GM06990 (cell line): ENCODE data around the gene APBB2.
A peak's percentile ranks its signal among the peaks of the same experiment; 100 is the strongest.

Source experiments
- DNase-seq: peaks from one replicate; pipeline ENCODE4 v3.0.0-alpha.2; 2011; ENCODE audit not compliant: insufficient read length; ENCODE audit errors: extremely low read depth
- H3K27me3 ChIP-seq: replicated peaks from 2 replicates; pipeline ENCODE4 v1.6.0; 2011; ENCODE audit warnings: low read length; ENCODE audit not compliant: control insufficient read depth, insufficient read depth
- H3K36me3 ChIP-seq: 2 replicates; pipeline ENCODE4 v1.5.1; 2011; ENCODE audit warnings: low read length; ENCODE audit not compliant: control insufficient read depth, insufficient read depth
- H3K4me3 ChIP-seq: replicated peaks from 2 replicates; pipeline ENCODE4 v1.5.1; 2011; ENCODE audit warnings: low read depth, mild to moderate bottlenecking, control low read depth, low read length
- TF ChIP-seq, protein P1 (sequence below): IDR thresholded peaks from 2 replicates; pipeline ENCODE4 v1.5.1; 2011; ENCODE audit warnings: low read length, control low read depth, mild to moderate bottlenecking, inconsistent platforms; ENCODE audit not compliant: insufficient read depth, poor library complexity, severe bottlenecking

The APBB2 gene

DNA sequence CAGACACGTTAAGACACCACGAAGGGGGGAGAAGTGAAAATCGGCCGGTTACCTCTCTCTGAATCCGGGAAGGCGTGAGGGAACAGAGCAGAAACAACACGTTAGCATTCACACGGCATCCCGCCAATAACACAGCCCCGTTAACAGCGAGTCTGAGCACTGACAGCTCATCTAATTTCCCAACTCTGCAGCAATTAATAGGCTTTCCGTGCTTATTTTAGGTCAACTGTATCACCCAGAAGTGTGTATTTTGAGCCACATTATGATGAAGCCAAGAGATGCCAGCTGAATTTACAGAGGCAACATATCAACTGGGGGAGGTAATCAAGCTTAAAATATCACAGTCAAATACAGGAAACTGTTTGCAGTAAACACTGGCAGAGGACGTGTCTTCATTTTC is 372.0 kb downstream of the APBB2 start:
- DNase-seq: no peak

DNA sequence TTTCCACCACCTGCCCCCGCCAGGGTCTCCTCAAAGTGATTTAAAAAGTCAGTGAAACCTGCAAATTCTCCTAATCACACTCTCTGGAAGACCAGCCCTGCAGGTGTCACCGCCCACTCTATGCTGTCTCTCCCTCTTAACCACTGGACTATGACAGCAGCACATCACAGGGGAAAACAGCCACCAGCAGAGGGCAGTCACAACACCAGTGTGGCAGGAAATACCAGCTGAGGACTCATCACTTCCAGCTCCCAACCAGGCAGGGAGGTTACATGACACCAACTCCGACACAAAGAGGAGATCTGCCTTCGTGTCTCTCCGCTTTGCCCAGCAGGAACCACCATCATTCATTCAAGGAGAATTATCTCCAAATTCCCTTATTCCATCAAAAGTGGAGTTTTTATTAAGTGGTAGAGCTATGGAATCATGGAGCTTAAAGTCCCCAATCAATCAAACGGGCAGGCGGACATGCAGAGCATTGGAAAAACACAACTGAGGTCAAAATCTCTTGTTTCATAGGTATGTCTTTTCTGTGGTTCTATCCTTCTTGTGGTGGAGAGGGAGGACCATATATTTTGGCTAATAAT is 373.3 kb downstream of the APBB2 start:
- DNase-seq: peak; percentile 56
- no peaks in the 10 kb centered on the region for H3K36me3 ChIP-seq
- H3K4me3 ChIP-seq: no peak overlapping the region
- TF ChIP-seq, protein P1, sequence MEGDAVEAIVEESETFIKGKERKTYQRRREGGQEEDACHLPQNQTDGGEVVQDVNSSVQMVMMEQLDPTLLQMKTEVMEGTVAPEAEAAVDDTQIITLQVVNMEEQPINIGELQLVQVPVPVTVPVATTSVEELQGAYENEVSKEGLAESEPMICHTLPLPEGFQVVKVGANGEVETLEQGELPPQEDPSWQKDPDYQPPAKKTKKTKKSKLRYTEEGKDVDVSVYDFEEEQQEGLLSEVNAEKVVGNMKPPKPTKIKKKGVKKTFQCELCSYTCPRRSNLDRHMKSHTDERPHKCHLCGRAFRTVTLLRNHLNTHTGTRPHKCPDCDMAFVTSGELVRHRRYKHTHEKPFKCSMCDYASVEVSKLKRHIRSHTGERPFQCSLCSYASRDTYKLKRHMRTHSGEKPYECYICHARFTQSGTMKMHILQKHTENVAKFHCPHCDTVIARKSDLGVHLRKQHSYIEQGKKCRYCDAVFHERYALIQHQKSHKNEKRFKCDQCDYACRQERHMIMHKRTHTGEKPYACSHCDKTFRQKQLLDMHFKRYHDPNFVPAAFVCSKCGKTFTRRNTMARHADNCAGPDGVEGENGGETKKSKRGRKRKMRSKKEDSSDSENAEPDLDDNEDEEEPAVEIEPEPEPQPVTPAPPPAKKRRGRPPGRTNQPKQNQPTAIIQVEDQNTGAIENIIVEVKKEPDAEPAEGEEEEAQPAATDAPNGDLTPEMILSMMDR: peak; percentile 89
- no peaks in the 10 kb centered on the region for H3K27me3 ChIP-seq

More for the DNA sequence above, 372.0 kb downstream of the APBB2 start:
- H3K36me3 ChIP-seq: no peaks in the 10 kb centered on the region
- no peaks in the 10 kb centered on the region for H3K27me3 ChIP-seq
- TF ChIP-seq, protein P1: no peak
- no peak overlapping the region for H3K4me3 ChIP-seq

DNA sequence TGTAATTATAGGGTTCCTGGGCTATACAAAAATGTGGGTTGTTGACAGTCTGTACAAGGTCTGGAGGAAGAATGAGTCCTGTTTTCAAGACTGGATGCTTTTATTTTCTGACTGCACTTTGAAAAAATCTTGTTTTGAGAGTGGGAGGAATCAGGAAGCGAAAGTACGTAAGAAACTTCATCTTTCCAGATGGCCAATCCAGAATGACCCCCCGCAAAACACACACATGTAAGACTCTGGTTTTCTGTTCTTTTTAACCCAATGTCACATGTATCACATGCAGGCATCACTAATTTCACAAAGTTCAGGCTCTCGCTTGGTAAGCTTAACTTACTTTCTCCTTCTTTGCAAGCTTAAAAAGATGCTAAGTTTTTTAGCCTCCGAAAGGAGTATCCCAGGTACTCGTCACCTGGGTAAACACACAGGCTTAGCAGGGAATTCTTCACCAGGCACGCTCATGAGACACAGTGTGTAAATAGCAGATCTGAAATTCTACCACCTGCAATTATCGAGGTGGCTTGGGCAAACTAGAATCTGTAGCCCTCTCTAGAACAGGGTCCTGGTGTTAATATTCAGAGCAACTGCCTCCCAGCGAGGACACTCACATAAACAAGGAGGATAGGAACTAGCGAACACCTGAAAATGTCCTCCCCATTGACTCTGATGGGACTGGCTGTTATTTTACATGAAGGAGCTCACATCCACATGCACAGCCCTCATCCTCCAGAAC is 373.9 kb downstream of the APBB2 start:
- no peaks in the 10 kb centered on the region for H3K27me3 ChIP-seq
- H3K36me3 ChIP-seq: no peaks in the 10 kb centered on the region
- DNase-seq: peak; percentile 30
- TF ChIP-seq, protein P1: no peak
- H3K4me3 ChIP-seq: no peak overlapping the region

DNA sequence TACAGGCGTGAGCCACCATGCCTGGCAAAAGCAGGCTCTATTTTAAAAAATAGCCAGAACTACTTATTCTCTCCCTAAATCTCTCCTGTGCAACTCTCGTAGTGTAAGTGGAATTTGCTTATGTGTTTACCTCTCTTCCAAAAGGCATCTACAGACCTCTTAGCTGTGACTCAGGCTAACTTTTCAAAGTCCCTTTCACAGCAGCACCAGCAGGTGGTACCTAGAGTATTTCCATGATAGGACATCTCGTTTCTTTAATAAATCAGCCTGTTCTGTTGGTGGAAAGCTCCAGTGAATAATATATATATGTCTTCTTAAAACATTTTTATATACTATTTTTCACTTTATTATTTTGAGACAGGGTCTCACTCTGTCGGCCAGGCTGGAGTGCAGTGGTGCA is 375.6 kb downstream of the APBB2 start:
- DNase-seq: no peak
- Histone ChIP-seq H3K4me3 (no peak overlapping the region), H3K36me3 (no peaks in the 10 kb centered on the region), H3K27me3 (no peaks in the 10 kb centered on the region)
- TF ChIP-seq, protein P1: peak; percentile 26

DNA sequence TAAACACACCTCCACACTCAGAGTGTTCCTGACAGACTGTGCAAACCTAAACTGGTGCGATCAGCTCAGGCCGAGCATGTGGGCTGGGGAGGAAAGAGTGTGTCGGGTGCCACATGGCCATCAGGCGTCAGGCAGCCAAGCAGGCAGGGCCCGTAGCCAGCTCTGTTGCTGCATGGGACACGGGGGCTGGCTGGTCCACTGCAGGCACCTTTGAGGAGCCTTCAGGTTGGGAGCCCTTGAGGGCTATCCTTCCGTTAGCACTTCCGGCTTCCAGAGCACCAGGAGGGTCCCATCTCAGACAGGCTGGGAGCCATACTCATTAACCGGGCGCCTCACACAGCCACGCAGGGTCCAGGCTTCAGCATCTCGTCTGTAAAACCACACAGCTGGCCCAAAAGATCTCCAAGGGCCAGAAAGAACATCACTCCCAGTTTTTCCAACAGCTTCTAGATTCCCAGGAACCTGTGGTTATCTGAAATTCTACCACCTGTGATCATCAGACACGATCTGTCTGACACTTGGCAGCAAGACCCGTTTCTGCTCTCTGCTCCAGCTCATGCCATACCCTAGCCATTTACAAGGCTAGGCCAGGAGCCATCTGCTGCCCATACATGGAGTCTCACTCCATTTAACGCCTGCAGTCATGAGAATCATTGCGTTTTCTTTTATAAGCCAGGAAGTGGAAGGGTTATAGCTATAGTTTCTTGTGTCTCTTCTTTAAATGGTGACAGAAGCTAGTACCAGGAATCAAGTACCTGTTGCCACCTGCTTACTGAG is 377.1 kb downstream of the APBB2 start:
- H3K36me3 ChIP-seq: no peaks in the 10 kb centered on the region
- no peaks in the 10 kb centered on the region for H3K27me3 ChIP-seq
- no peak overlapping the region for H3K4me3 ChIP-seq
- no peak for DNase-seq
- TF ChIP-seq, protein P1: no peak
